ENCODE data around the gene PDE6H. TPM values are rescaled to one million over a fixed set of nuclear protein-coding genes. Genes with fewer than 3 reads are reported as not detected.
A peak's percentile ranks its signal among the peaks of the same experiment; 100 is the strongest.

PDE6H gene
- total and polyA plus RNA-seq, 8 donors: not detected

DNA sequence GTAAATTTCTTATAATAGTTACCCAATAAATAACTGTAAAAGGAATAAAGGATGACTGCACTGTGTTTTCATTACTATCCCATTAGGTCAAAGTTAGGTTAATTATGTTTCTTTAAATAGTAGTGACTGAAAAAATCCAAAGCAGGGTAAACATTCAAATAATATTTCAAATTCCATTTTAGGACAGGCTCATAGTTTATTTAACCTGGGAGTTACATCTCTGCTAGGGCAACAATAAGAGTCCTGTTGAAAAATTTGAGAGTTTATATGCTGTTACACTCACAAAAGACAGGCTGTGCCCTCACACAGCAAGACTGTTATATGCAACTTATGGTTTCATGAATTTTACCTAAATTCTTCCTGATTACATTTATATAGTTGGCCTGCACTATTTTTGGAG is 42.5 kb upstream of the PDE6H start:
- peak in 2 of 4 donors; percentile 6 to 17 for ATAC-seq
- H3K4me3 ChIP-seq: peak overlapping the region in 1 of 4 donors; percentile 1
- FAIRE-seq: peak; percentile 20
- no peaks in the 10 kb centered on the region for H3K27me3 ChIP-seq
- H3K36me3 ChIP-seq: no peaks in the 10 kb centered on the region
- peaks cover 24 to 58% (median 51%) of the 10 kb centered on the region in 3 donors for H3K4me1 ChIP-seq
- H3K27ac ChIP-seq: peak overlapping the region in 2 of 4 donors; percentile 93 to 95
- TF ChIP-seq, protein P1, sequence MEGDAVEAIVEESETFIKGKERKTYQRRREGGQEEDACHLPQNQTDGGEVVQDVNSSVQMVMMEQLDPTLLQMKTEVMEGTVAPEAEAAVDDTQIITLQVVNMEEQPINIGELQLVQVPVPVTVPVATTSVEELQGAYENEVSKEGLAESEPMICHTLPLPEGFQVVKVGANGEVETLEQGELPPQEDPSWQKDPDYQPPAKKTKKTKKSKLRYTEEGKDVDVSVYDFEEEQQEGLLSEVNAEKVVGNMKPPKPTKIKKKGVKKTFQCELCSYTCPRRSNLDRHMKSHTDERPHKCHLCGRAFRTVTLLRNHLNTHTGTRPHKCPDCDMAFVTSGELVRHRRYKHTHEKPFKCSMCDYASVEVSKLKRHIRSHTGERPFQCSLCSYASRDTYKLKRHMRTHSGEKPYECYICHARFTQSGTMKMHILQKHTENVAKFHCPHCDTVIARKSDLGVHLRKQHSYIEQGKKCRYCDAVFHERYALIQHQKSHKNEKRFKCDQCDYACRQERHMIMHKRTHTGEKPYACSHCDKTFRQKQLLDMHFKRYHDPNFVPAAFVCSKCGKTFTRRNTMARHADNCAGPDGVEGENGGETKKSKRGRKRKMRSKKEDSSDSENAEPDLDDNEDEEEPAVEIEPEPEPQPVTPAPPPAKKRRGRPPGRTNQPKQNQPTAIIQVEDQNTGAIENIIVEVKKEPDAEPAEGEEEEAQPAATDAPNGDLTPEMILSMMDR (IDR thresholded peaks at IDR 0.05): no peak
- intact Hi-C loops (cut with DNase I): no loop called here
- no peaks in the 10 kb centered on the region for H3K9me3 ChIP-seq
- DNase-seq: no peak

DNA sequence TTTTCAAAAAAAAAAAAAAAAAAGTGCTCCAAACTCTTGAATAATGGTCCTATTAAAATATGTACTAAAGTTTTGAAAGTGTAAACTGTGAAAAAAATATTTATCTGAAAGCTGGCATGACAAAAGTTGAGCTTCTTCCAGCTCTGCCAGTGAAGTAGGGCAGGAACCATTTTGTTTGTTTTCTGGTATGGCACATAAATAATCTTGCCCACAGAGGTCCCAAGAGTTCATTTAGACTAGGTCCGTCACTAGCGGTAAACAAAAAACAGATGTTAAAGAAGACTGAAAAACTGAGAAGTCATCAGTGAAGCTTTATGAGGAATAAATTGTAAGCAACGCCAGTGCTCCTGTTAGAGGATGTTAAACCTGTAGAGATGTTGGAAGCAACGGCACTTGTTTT is 41.5 kb upstream of the PDE6H start:
- FAIRE-seq (no peak), DNase-seq (no peak), ATAC-seq (no peak)
- Histone ChIP-seq H3K4me1 (peaks cover 35 to 68% (median 60%) of the 10 kb centered on the region in 3 donors), H3K4me3 (peak overlapping the region in 2 of 4 donors; percentile 5 to 34), H3K36me3 (no peaks in the 10 kb centered on the region), H3K9me3 (no peaks in the 10 kb centered on the region), H3K27ac (peak overlapping the region in 2 of 4 donors; percentile 93 to 95), H3K27me3 (no peaks in the 10 kb centered on the region)
- 38 to 40% methylated on average over 4 of the region's 4 CpGs for WGBS, 2 donors
- intact Hi-C loops (cut with DNase I): no loop called here
- TF ChIP-seq, protein P1 (IDR thresholded peaks at IDR 0.05): no peak

DNA sequence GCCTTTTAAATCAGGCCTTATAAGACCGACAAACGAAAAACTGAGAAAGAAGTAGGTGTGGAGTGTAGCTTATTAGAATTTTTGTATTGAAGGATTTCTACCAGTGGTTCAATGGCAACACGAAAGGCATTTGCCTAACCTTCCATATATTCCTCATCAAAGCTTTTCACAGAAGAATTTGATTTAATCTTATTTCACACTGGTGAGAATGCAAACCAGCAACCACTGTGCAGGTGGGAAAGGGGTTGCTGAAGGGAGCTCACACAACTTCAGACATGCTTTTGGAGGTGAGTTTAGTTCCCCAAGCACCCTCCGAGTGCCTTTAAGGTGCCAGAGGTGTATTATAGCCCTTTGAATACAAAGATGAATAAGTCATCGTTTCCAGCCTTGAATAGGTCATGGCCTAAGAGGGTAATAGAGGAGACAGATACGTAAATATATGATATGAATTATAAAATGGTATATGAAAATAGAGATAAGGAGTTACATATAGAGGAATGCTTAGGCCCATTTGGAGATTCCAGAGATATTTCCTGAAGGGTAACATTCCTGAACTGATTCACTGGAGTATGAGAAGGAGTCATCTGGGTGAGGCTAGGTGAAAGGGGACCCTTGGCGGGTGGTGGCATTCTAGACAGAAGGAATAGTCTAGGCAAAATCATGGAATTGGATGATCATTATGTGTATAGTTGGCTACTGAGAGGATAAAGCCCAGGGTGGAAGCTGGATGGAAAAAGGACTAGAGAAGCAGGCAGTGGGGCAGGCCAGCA is 40.9 kb upstream of the PDE6H start:
- peak overlapping the region in 2 of 4 donors; percentile 93 to 95 for H3K27ac ChIP-seq
- peaks cover 35 to 72% (median 64%) of the 10 kb centered on the region in 3 donors for H3K4me1 ChIP-seq
- FAIRE-seq (no peak), ATAC-seq (no peak), DNase-seq (no peak)
- H3K36me3 ChIP-seq: no peaks in the 10 kb centered on the region
- intact Hi-C loops (cut with DNase I): no loop called here
- peak overlapping the region in 2 of 4 donors; percentile 5 to 34 for H3K4me3 ChIP-seq
- TF ChIP-seq, protein P1 (IDR thresholded peaks at IDR 0.05): no peak
- H3K9me3 ChIP-seq: no peaks in the 10 kb centered on the region
- 52 to 71% methylated on average over 7 of the region's 7 CpGs for WGBS, 2 donors
- H3K27me3 ChIP-seq: no peaks in the 10 kb centered on the region

DNA sequence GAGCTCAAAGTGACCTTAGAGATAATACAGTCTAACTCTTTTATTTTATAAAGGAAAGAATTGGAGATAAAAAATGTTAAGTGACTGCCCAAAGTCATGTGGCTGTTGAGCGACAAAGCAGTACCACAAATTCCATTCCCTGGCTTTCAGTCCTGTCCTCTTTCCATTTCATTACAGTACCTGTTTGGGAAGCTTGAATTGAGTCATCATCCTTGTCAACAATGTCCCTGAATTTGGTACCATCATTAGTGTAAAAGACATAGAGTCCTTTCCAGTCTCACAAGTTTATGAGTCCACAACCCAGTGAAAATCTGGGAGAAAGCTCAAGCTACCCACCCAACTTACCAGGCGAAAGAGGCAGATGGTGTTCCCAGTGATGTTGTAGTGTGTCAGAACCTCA is 38.3 kb upstream of the PDE6H start:
- DNase-seq: no peak
- no peaks in the 10 kb centered on the region for H3K27me3 ChIP-seq
- peak in 1 of 4 donors; percentile 2 for ATAC-seq
- intact Hi-C loops (cut with DNase I): no loop called here
- FAIRE-seq: no peak
- 24 to 31% methylated on average over 2 of the region's 2 CpGs for WGBS, 2 donors
- H3K36me3 ChIP-seq: no peaks in the 10 kb centered on the region
- TF ChIP-seq, protein P1 (IDR thresholded peaks at IDR 0.05): no peak
- H3K9me3 ChIP-seq: no peaks in the 10 kb centered on the region
- H3K27ac ChIP-seq: peak overlapping the region in 3 of 4 donors; percentile 17 to 95 (median 93)
- H3K4me1 ChIP-seq: peaks cover 29 to 64% (median 55%) of the 10 kb centered on the region in 3 donors
- H3K4me3 ChIP-seq: peak overlapping the region in 3 of 4 donors; percentile 10 to 34 (median 13)

DNA sequence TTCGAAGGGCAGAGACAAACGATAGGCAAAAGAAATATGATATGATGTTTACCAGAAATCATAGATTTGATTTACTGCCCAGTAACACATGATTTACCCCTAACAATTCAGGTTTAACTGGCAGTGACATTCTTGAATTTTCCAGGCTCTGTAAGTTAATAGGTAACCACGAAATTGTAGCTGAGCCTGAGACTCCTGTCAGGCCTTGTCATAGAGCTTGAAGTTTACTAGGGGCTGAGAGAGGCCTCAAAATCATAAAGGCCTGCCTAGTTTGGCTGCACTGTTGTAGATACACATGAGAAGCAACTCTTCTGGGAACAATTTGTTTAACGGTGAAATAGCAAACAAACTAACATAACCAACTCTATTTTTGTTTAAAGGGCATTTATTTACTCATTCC is 37.8 kb upstream of the PDE6H start:
- H3K36me3 ChIP-seq: no peaks in the 10 kb centered on the region
- peak overlapping the region; percentile 10 to 95 (median 80) for H3K27ac ChIP-seq
- intact Hi-C loops (cut with DNase I): no loop called here
- no peaks in the 10 kb centered on the region for H3K9me3 ChIP-seq
- FAIRE-seq (peak; percentile 45), ATAC-seq (peak; percentile 51 to 78 (median 70)), DNase-seq (peak in 3 of 6 donors; percentile 39 to 62 (median 59))
- no peaks in the 10 kb centered on the region for H3K27me3 ChIP-seq
- H3K4me3 ChIP-seq: peak overlapping the region in 2 of 4 donors; percentile 13 to 34
- H3K4me1 ChIP-seq: peaks cover 26 to 64% (median 53%) of the 10 kb centered on the region in 3 donors
- 7 to 11% methylated on average over 4 of the region's 4 CpGs for WGBS, 2 donors
- TF ChIP-seq, protein P1 (IDR thresholded peaks at IDR 0.05): no peak

Measured in pancreas (tissue), 10 donors.